Left renal cortex interstitium (tissue), 4 donors: ENCODE results near the gene ZNF805. TPM values are rescaled to one million over a fixed set of nuclear protein-coding genes. Genes with fewer than 3 reads are reported as not detected.

Experiments
- polyA plus RNA-seq, 4 donors: library from polyadenylated mRNA; unstranded; fragments of 120-200 nt; gene quantifications; one replicate each; pipeline ENCODE4 v1.2.1, GENCODE V29; 2013; ENCODE audit not compliant: insufficient read length in 4 of 4

The ZNF805 gene
- polyA plus RNA-seq, 4 donors = 5.0 to 7.0 (median 5.6) TPM

Other genes with a start within 250 kb of the ZNF805 start
- gene USP29, start 120.6 kb upstream of the ZNF805 start, polyA plus RNA-seq = under 1 TPM in 2 of 4 donors, not detected in 2; 0.21 to 0.27 TPM
- under 1 TPM in 1 of 4 donors, not detected in 3; 0.05 TPM for gene ZIM3, start 95.4 kb upstream of the ZNF805 start, polyA plus RNA-seq
- not detected for gene DUXA, start 73.1 kb upstream of the ZNF805 start, polyA plus RNA-seq
- gene ZNF264, start 49.1 kb upstream of the ZNF805 start, polyA plus RNA-seq = 10 to 100 TPM; 15.6 to 24.3 (median 20.6) TPM
- gene AURKC, start 9.6 kb upstream of the ZNF805 start, polyA plus RNA-seq = 1 to 10 TPM; 1.8 to 6.8 (median 2.3) TPM
- gene ZNF460, start 39.9 kb downstream of the ZNF805 start, polyA plus RNA-seq = 1 to 10 TPM; 1.4 to 5.5 (median 3.4) TPM
- gene ZNF543, start 79.8 kb downstream of the ZNF805 start, polyA plus RNA-seq = 1 to 10 TPM; 8.3 to 9.2 (median 8.7) TPM
- 10 to 100 TPM; 16.5 to 17.9 (median 17.4) TPM for gene ZNF304, start 110.6 kb downstream of the ZNF805 start, polyA plus RNA-seq
- 10 to 100 TPM; 12.5 to 23.9 (median 16.0) TPM for gene TRAPPC2B, start 122.9 kb downstream of the ZNF805 start, polyA plus RNA-seq
- gene ZNF547, start 122.9 kb downstream of the ZNF805 start, polyA plus RNA-seq = 1 to 10 TPM; 4.5 to 9.8 (median 6.6) TPM
- gene ZNF548, start 149.2 kb downstream of the ZNF805 start, polyA plus RNA-seq = 10 to 100 TPM; 17.7 to 41.3 (median 22.9) TPM
- gene ZNF17, start 170.5 kb downstream of the ZNF805 start, polyA plus RNA-seq = 10 to 100 TPM in 3 of 4 donors, 1 to 10 TPM in 1; 8.9 to 16.1 (median 12.8) TPM
- gene ZNF749, start 194.7 kb downstream of the ZNF805 start, polyA plus RNA-seq = 10 to 100 TPM; 10.0 to 17.1 (median 16.1) TPM
- gene VN1R1, start 216.5 kb downstream of the ZNF805 start, polyA plus RNA-seq = 1 to 10 TPM; 1.9 to 7.7 (median 3.7) TPM
- 10 to 100 TPM; 18.8 to 24.2 (median 20.3) TPM for gene ZNF772, start 236.9 kb downstream of the ZNF805 start, polyA plus RNA-seq
- gene ZNF419, start 247.1 kb downstream of the ZNF805 start, polyA plus RNA-seq = 10 to 100 TPM; 13.0 to 29.3 (median 24.2) TPM